Body of pancreas (tissue), 4 donors: ENCODE measurements around the gene BAIAP3.

Experiments
- CTCF ChIP-seq, 7 experiments: fragments of 450-650 bp in 4 of 7; fragments of 200-600 bp in 3 of 7; sonication (generic) in 3 of 7; IDR thresholded peaks; one replicate each; pipeline ENCODE4 v1.5.1; 2016 to 2019; ENCODE audit warnings: antibody characterized with exemption in 7 of 7
- POLR2A ChIP-seq, 3 donors: fragments of 450-650 bp; IDR thresholded peaks; one replicate each; pipeline ENCODE4 v1.6.1; 2016; ENCODE audit warnings: antibody characterized with exemption in 3 of 3, mild to moderate bottlenecking in 2 of 3

- TF ChIP-seq CTCF (IDR thresholded peaks at IDR 0.05) (no peak), POLR2A (IDR thresholded peaks at IDR 0.05) (peak in 2 of 3 donors; percentile 31 to 36)
These were observed 24.2 kb upstream of the BAIAP3 start, which contains the start of gene UBE2I for GRCh38 chr16:1308977-1309885.
